ENCODE data around the gene TP53TG5. TPM values are rescaled to one million over a fixed set of nuclear protein-coding genes. Genes with fewer than 3 reads are reported as not detected.

Gene TP53TG5
- total RNA-seq, 3 donors from 2014 or later (not counting 1 experiment from before 2014, with no cell fraction given): 0.14 TPM; not detected in 2

- ATAC-seq (no peak), DNase-seq (no peak)
- no peaks in the 10 kb centered on the region for H3K9me3 ChIP-seq (ENCODE audit: control insufficient read depth, insufficient read depth, low read length)
- peaks cover 6% of the 10 kb centered on the region for H3K36me3 Mint-ChIP-seq
- H3K9me3 Mint-ChIP-seq: no peaks in the 10 kb centered on the region
- no peaks in the 10 kb centered on the region for H3K27me3 Mint-ChIP-seq (ENCODE audit: low read depth in 2 of 2)
- 96% methylated on average over 7 of the region's 7 CpGs for WGBS (ENCODE audit: insufficient coverage)
- no peaks in the 10 kb centered on the region for H3K36me3 ChIP-seq (ENCODE audit: control insufficient read depth, insufficient read depth, low read length)
- intact Hi-C loops (cut with micrococcal nuclease): no loop called here
- H3K4me3 ChIP-seq (ENCODE audit: low read length): no peak overlapping the region
- no peak overlapping the region for H3K27ac Mint-ChIP-seq
- no peak overlapping the region for H3K27ac ChIP-seq (ENCODE audit: low read length)
- no peak overlapping the region for H3K4me3 Mint-ChIP-seq
- TF ChIP-seq, protein P1, sequence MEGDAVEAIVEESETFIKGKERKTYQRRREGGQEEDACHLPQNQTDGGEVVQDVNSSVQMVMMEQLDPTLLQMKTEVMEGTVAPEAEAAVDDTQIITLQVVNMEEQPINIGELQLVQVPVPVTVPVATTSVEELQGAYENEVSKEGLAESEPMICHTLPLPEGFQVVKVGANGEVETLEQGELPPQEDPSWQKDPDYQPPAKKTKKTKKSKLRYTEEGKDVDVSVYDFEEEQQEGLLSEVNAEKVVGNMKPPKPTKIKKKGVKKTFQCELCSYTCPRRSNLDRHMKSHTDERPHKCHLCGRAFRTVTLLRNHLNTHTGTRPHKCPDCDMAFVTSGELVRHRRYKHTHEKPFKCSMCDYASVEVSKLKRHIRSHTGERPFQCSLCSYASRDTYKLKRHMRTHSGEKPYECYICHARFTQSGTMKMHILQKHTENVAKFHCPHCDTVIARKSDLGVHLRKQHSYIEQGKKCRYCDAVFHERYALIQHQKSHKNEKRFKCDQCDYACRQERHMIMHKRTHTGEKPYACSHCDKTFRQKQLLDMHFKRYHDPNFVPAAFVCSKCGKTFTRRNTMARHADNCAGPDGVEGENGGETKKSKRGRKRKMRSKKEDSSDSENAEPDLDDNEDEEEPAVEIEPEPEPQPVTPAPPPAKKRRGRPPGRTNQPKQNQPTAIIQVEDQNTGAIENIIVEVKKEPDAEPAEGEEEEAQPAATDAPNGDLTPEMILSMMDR (IDR thresholded peaks at IDR 0.05): no peak
- peaks cover 4 to 7% of the 10 kb centered on the region in 2 donors for H3K4me1 Mint-ChIP-seq
- no peaks in the 10 kb centered on the region for H3K27me3 ChIP-seq (ENCODE audit: control insufficient read depth, insufficient read depth, low read length)
- H3K4me1 ChIP-seq (ENCODE audit: control insufficient read depth, insufficient read depth, low read length): no peaks in the 10 kb centered on the region
Observed at GRCh38 chr20:45395114-45395415, 16.9 kb upstream of the TP53TG5 start.

DNA sequence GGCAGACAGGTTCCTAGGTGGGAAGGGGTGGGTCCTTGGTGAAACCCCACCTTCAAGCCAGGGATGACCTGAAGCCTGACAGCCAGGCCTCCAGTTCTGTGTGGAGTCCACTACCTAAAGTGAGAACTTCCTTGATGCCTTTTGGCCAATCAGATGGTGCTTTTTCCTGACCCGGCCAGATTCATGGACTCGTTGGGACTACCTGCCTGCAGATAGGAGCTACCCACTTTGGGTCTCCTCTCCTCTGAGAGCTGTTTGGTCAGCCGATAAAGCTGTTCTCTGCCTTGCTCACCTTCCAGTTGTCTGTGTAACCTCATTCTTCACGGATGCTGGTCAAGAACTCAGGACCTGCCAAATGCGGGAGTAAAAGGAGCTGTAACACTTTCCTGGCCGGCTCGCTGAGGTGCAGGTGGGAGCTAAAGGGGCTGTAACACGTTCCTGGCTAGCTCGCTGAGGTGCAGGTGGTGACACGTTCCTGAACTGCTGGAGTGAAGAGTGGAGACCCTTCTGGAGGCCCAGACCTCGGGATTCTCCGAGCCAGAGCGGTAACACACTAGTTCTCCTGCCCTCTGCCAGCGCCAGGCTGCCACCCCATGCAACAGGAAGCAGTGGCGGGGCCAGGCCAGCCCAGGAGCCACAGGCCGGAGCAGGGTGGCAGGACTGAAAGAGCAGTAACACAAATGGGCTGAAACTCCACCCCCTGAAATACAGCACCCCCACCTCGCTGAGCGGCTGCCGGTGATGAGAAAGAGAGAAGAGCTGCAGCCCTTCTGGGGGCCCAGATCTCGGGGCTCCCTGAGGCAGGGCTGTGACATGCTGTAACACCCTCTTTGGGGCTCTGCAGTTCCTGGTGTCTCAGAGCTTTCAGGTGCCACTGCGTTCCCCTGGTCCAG lies 16.3 kb upstream of the TP53TG5 start:
- no peaks in the 10 kb centered on the region for H3K27me3 Mint-ChIP-seq (ENCODE audit: low read depth in 2 of 2)
- DNase-seq (no peak), ATAC-seq (no peak)
- H3K4me1 Mint-ChIP-seq: peaks cover 4 to 7% of the 10 kb centered on the region in 2 donors
- no peak overlapping the region for H3K4me3 Mint-ChIP-seq
- H3K9me3 ChIP-seq (ENCODE audit: control insufficient read depth, insufficient read depth, low read length): no peaks in the 10 kb centered on the region
- 94% methylated on average over 21 of the region's 21 CpGs for WGBS (ENCODE audit: insufficient coverage)
- no peaks in the 10 kb centered on the region for H3K9me3 Mint-ChIP-seq
- no peak overlapping the region for H3K27ac Mint-ChIP-seq
- intact Hi-C loops (cut with micrococcal nuclease): no loop called here
- H3K27me3 ChIP-seq (ENCODE audit: control insufficient read depth, insufficient read depth, low read length): no peaks in the 10 kb centered on the region
- H3K27ac ChIP-seq (ENCODE audit: low read length): no peak overlapping the region
- no peaks in the 10 kb centered on the region for H3K36me3 ChIP-seq (ENCODE audit: control insufficient read depth, insufficient read depth, low read length)
- H3K4me1 ChIP-seq (ENCODE audit: control insufficient read depth, insufficient read depth, low read length): no peaks in the 10 kb centered on the region
- TF ChIP-seq, protein P1 (IDR thresholded peaks at IDR 0.05): no peak
- H3K4me3 ChIP-seq (ENCODE audit: low read length): no peak overlapping the region
- peaks cover 6% of the 10 kb centered on the region for H3K36me3 Mint-ChIP-seq

- H3K4me3 ChIP-seq (ENCODE audit: low read length): no peak overlapping the region
- no peaks in the 10 kb centered on the region for H3K27me3 ChIP-seq (ENCODE audit: control insufficient read depth, insufficient read depth, low read length)
- H3K36me3 Mint-ChIP-seq: peaks cover 6% of the 10 kb centered on the region
- H3K4me3 Mint-ChIP-seq: no peak overlapping the region
- H3K9me3 ChIP-seq (ENCODE audit: control insufficient read depth, insufficient read depth, low read length): no peaks in the 10 kb centered on the region
- TF ChIP-seq, protein P1 (IDR thresholded peaks at IDR 0.05): no peak
- no peak overlapping the region for H3K27ac ChIP-seq (ENCODE audit: low read length)
- DNase-seq: no peak
- 95% methylated on average over 3 of the region's 3 CpGs for WGBS (ENCODE audit: insufficient coverage)
- no peaks in the 10 kb centered on the region for H3K9me3 Mint-ChIP-seq
- no peaks in the 10 kb centered on the region for H3K27me3 Mint-ChIP-seq (ENCODE audit: low read depth in 2 of 2)
- no peak overlapping the region for H3K27ac Mint-ChIP-seq
- ATAC-seq: no peak
- peaks cover 4 to 7% of the 10 kb centered on the region in 2 donors for H3K4me1 Mint-ChIP-seq
- no peaks in the 10 kb centered on the region for H3K4me1 ChIP-seq (ENCODE audit: control insufficient read depth, insufficient read depth, low read length)
- no peaks in the 10 kb centered on the region for H3K36me3 ChIP-seq (ENCODE audit: control insufficient read depth, insufficient read depth, low read length)
- intact Hi-C loops (cut with micrococcal nuclease): no loop called here
Observed at GRCh38 chr20:45392733-45393132, 14.6 kb upstream of the TP53TG5 start.

DNA sequence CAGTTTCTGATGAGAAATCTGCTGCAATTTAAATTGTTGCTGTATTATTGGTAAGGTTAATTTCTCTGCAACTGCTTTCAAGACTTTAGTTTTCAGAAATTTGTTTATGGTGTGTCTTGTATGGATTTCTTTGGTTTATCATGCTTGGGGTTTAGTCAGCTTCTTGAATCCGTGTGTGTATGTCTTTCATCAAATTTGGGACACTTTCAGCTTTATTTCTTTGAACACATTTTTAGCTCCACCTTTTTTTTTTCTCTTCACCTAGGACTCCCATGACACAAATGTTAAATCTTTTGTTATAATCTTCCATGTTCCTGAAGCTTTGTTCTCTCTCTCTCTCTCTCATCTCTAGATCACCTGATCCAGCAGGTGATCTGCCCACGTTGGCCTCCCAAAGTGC lies 13.4 kb upstream of the TP53TG5 start:
- Histone ChIP-seq H3K9me3 (ENCODE audit: control insufficient read depth, insufficient read depth, low read length) (no peaks in the 10 kb centered on the region), H3K36me3 (ENCODE audit: control insufficient read depth, insufficient read depth, low read length) (no peaks in the 10 kb centered on the region), H3K27ac (ENCODE audit: low read length) (no peak overlapping the region), H3K4me3 (ENCODE audit: low read length) (no peak overlapping the region), H3K27me3 (ENCODE audit: control insufficient read depth, insufficient read depth, low read length) (no peaks in the 10 kb centered on the region), H3K4me1 (ENCODE audit: control insufficient read depth, insufficient read depth, low read length) (no peaks in the 10 kb centered on the region)
- no peak for DNase-seq
- TF ChIP-seq, protein P1 (IDR thresholded peaks at IDR 0.05): no peak
- ATAC-seq: no peak
- intact Hi-C loops (cut with micrococcal nuclease): no loop called here
- Mint-ChIP-seq H3K36me3 (peaks cover 6% of the 10 kb centered on the region), H3K4me1 (peaks cover 4 to 7% of the 10 kb centered on the region in 2 donors), H3K9me3 (no peaks in the 10 kb centered on the region), H3K4me3 (no peak overlapping the region), H3K27ac (no peak overlapping the region), H3K27me3 (ENCODE audit: low read depth in 2 of 2) (no peaks in the 10 kb centered on the region)
- 80% methylated on average over 1 of the region's 2 CpGs for WGBS (ENCODE audit: insufficient coverage)
